Breast epithelium (tissue), 4 donors: ENCODE measurements around the gene RNASE13. TPM values are rescaled to one million over a fixed set of nuclear protein-coding genes. Genes with fewer than 3 reads are reported as not detected.
"Not testable (repeated sequence)": the region's sequence is repeated elsewhere in the genome, so short reads cannot be mapped to it uniquely, and the experiment has no call there.

Experiments used
- DNase-seq, 2 donors: peaks; one replicate each; pipeline ENCODE4 v3.0.0-alpha.2; 2019; ENCODE audit warnings: low spot score in 2 of 2
- H3K27ac ChIP-seq, 2 donors: fragments of 200-600 bp; sonication (generic) in 1 of 2; one replicate each; pipeline ENCODE4 v1.5.1; 2016 to 2019; ENCODE audit warnings: mild to moderate bottlenecking in 1 of 2
- H3K27me3 ChIP-seq, 2 donors: fragments of 200-600 bp; sonication (generic) in 1 of 2; one replicate each; pipeline versions ENCODE4 v1.5.1 to v1.6.0; 2017 to 2019; ENCODE audit warnings: control low read depth in 1 of 2, mild to moderate bottlenecking in 1 of 2
- H3K36me3 ChIP-seq: fragments of 200-600 bp; one replicate; pipeline ENCODE4 v1.5.1; 2019
- H3K4me1 ChIP-seq, 2 donors: fragments of 200-600 bp; sonication (generic); one replicate each; pipeline ENCODE4 v1.5.1; 2016 to 2019; ENCODE audit warnings: control low read depth in 1 of 2
- H3K4me3 ChIP-seq, 3 donors: fragments of 200-600 bp; sonication (generic); 1 replicate in 2 of 3; 2 replicates in 1 of 3; pipeline ENCODE4 v1.5.1; 2016 to 2019; ENCODE audit warnings: mild to moderate bottlenecking in 3 of 3, moderate library complexity in 2 of 3
- H3K9me3 ChIP-seq, 2 donors: fragments of 200-600 bp; sonication (generic) in 1 of 2; one replicate each; pipeline ENCODE4 v1.5.1; 2016 to 2019; ENCODE audit warnings: control low read depth in 1 of 2
- POLR2A ChIP-seq: fragments of 450-650 bp; IDR thresholded peaks from one replicate; pipeline ENCODE4 v1.6.1; 2016; ENCODE audit warnings: antibody characterized with exemption, mild to moderate bottlenecking, moderate library complexity
- POLR2AphosphoS5 ChIP-seq, 3 donors: sonication (generic); formaldehyde crosslinking; IDR thresholded peaks; one replicate each; pipeline ENCODE4 v1.6.1; 2017; ENCODE audit warnings: antibody characterized with exemption in 3 of 3
- intact Hi-C: fragments of 100-400 bp; cut with DNase I; formaldehyde crosslinking; loops from one replicate; pipeline ENCODE4 v1.15.1; 2023; ENCODE audit warnings: low total_unique reads
- total RNA-seq, 3 donors: library from RNA; depleted of rRNA; stranded (reverse); fragments of >200 nt; gene quantifications; one replicate each; pipeline ENCODE4 v1.1.0, GENCODE V29; 2016
- TF ChIP-seq, protein P1 (sequence below), 3 donors: fragments of 450-650 bp; IDR thresholded peaks; one replicate each; pipeline ENCODE4 v1.5.1; 2016 to 2017; ENCODE audit warnings: antibody characterized with exemption in 3 of 3, mild to moderate bottlenecking in 3 of 3, moderate library complexity in 3 of 3

The RNASE13 gene
- total RNA-seq, 3 donors from 2014 or later, result not detected

- no peaks in the 10 kb centered on the region for H3K27me3 ChIP-seq
- H3K4me1 ChIP-seq, result no peaks in the 10 kb centered on the region
- DNase-seq, result peak; percentile 84 to 85
- intact Hi-C loops, result loop anchor here (2.0 to 5.0 kb wide), 2 partner anchors 24 to 78 kb away; no protein-coding TSS in a partner anchor
- H3K27ac ChIP-seq, result peak overlapping the region in 1 of 2 donors; percentile 52
- TF ChIP-seq POLR2A (no peak), POLR2AphosphoS5 (IDR thresholded peaks at IDR 0.05) (peak in 2 of 3 donors; percentile 52 to 80)
- TF ChIP-seq, protein P1, sequence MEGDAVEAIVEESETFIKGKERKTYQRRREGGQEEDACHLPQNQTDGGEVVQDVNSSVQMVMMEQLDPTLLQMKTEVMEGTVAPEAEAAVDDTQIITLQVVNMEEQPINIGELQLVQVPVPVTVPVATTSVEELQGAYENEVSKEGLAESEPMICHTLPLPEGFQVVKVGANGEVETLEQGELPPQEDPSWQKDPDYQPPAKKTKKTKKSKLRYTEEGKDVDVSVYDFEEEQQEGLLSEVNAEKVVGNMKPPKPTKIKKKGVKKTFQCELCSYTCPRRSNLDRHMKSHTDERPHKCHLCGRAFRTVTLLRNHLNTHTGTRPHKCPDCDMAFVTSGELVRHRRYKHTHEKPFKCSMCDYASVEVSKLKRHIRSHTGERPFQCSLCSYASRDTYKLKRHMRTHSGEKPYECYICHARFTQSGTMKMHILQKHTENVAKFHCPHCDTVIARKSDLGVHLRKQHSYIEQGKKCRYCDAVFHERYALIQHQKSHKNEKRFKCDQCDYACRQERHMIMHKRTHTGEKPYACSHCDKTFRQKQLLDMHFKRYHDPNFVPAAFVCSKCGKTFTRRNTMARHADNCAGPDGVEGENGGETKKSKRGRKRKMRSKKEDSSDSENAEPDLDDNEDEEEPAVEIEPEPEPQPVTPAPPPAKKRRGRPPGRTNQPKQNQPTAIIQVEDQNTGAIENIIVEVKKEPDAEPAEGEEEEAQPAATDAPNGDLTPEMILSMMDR (IDR thresholded peaks at IDR 0.05), result peak; percentile 93 to 95 (median 94)
- H3K9me3 ChIP-seq, result no peaks in the 10 kb centered on the region
- no peaks in the 10 kb centered on the region for H3K36me3 ChIP-seq
- H3K4me3 ChIP-seq, result no peak overlapping the region
These were observed 19.8 kb downstream of the RNASE13 start for GRCh38 chr14:21014761-21015190.

DNA sequence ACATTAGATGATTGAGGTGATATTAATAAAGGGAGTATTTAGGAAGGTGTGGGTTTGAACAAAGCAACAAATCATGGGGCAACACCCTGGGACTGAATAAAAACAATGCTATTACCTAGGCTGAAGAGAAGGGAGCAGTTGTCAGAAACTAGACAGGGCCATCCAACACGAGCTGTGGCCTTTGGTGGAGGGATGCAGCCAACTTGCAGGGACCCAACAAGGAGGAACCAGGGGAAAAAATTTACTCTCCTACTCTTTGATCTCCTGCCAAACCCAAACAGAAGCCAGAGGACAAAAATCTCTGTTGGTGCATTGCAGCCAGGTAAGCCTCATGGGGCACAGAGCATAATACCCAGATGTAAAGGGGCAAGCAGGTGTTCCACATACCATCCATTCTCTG lies 23.5 kb downstream of the RNASE13 start:
- H3K4me1 ChIP-seq, result no peaks in the 10 kb centered on the region
- no peaks in the 10 kb centered on the region for H3K9me3 ChIP-seq
- H3K27me3 ChIP-seq, result no peaks in the 10 kb centered on the region
- TF ChIP-seq POLR2A (no peak), POLR2AphosphoS5 (IDR thresholded peaks at IDR 0.05) (no peak)
- TF ChIP-seq, protein P1 (IDR thresholded peaks at IDR 0.05), result no peak
- H3K36me3 ChIP-seq, result no peaks in the 10 kb centered on the region
- H3K4me3 ChIP-seq, result no peak overlapping the region
- intact Hi-C loops, result no loop called here
- no peak for DNase-seq
- no peak overlapping the region for H3K27ac ChIP-seq

GRCh38 chr14:21009721-21010120 lies 24.9 kb downstream of the RNASE13 start:
- intact Hi-C loops, H3K9me3 ChIP-seq, H3K4me1 ChIP-seq, DNase-seq, H3K27me3 ChIP-seq, H3K36me3 ChIP-seq, H3K27ac ChIP-seq, H3K4me3 ChIP-seq: not testable (repeated sequence)

DNA sequence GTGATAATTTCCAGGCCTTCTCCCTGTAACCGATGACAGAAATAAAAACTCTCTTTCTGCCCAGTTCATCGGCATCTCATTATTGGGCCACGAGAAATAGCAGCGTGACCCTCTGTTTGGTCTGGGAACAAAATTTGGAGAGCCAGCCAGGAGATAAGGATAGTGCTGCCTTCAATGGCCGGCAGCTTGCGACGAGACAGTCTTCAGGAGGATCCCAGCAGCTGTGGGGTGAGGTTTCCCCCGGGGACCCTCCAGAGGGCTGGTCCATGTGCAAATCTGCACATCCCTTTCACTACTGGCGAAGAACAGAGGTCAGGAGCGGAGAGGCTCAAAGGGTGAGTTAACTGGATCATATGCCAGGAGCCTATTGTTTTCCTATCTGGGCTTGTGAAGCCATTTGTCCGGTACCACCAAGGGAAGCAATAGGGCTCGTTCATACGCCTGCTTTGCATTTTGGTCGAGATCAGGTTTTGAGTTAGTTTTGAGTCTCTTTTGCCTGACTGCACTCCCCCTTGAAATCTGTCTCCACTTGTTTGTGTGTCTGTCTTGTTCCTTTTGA lies 30.7 kb downstream of the RNASE13 start:
- no peak for TF ChIP-seq POLR2A
- TF ChIP-seq POLR2AphosphoS5 (IDR thresholded peaks at IDR 0.05), result no peak
- TF ChIP-seq, protein P1 (IDR thresholded peaks at IDR 0.05), result no peak
- intact Hi-C loops, result no loop called here
- H3K4me1 ChIP-seq, result no peaks in the 10 kb centered on the region
- no peaks in the 10 kb centered on the region for H3K27me3 ChIP-seq
- no peaks in the 10 kb centered on the region for H3K36me3 ChIP-seq
- H3K4me3 ChIP-seq, result no peak overlapping the region
- H3K27ac ChIP-seq, result no peak overlapping the region
- H3K9me3 ChIP-seq, result no peaks in the 10 kb centered on the region
- DNase-seq, result no peak

GRCh38 chr14:21001218-21001617 lies 33.4 kb downstream of the RNASE13 start:
- no peaks in the 10 kb centered on the region for H3K9me3 ChIP-seq
- H3K36me3 ChIP-seq, result peaks cover 5% of the 10 kb centered on the region
- H3K27ac ChIP-seq, result no peak overlapping the region
- TF ChIP-seq, protein P1 (IDR thresholded peaks at IDR 0.05), result no peak
- no peak for TF ChIP-seq POLR2A
- no peak for TF ChIP-seq POLR2AphosphoS5 (IDR thresholded peaks at IDR 0.05)
- intact Hi-C loops, result no loop called here
- no peak for DNase-seq
- no peaks in the 10 kb centered on the region for H3K27me3 ChIP-seq
- H3K4me3 ChIP-seq, result no peak overlapping the region
- H3K4me1 ChIP-seq, result no peaks in the 10 kb centered on the region
